GM10266 (cell line): ENCODE data around the gene ZBED3.

Source experiments
- DNase-seq: peaks from one replicate; pipeline ENCODE4 v3.0.0; 2012; ENCODE audit errors: extremely low spot score
- CTCF ChIP-seq: IDR thresholded peaks from 2 replicates; pipeline ENCODE4 v1.5.1; 2012; ENCODE audit warnings: mild to moderate bottlenecking, low read depth; ENCODE audit not compliant: control insufficient read depth, insufficient read depth; ENCODE audit errors: missing control alignments

ZBED3 gene

GRCh38 chr5:77029376-77029885 is 57.7 kb downstream of the ZBED3 start:
- no peak for DNase-seq
- no peak for TF ChIP-seq CTCF

- DNase-seq, result no peak
- TF ChIP-seq CTCF, result no peak
Observed at GRCh38 chr5:77028631-77029375, 58.3 kb downstream of the ZBED3 start.

- no peak for DNase-seq
- no peak for TF ChIP-seq CTCF
Observed at GRCh38 chr5:77024490-77024889, 62.6 kb downstream of the ZBED3 start.

- no peak for TF ChIP-seq CTCF
- no peak for DNase-seq
Observed at GRCh38 chr5:77022511-77023417, 64.3 kb downstream of the ZBED3 start.
